Left renal cortex interstitium (tissue), 4 donors: ENCODE measurements around the gene WDR47. TPM values are rescaled to one million over a fixed set of nuclear protein-coding genes. Genes with fewer than 3 reads are reported as not detected.
"Not testable (repeated sequence)": the region's sequence is repeated elsewhere in the genome, so short reads cannot be mapped to it uniquely, and the experiment has no call there.

Source experiments
- DNase-seq, 4 donors: peaks; one replicate each; pipeline ENCODE4 v3.0.0-alpha.2; 2013; ENCODE audit warnings: low read depth in 4 of 4, low spot score in 2 of 4, missing footprints in 1 of 4
- polyA plus RNA-seq, 4 donors: library from polyadenylated mRNA; unstranded; fragments of 120-200 nt; gene quantifications; one replicate each; pipeline ENCODE4 v1.2.1, GENCODE V29; 2013; ENCODE audit not compliant: insufficient read length in 4 of 4

The WDR47 gene
- polyA plus RNA-seq, 4 donors, result 12.2 to 14.6 (median 13.9) TPM

DNA sequence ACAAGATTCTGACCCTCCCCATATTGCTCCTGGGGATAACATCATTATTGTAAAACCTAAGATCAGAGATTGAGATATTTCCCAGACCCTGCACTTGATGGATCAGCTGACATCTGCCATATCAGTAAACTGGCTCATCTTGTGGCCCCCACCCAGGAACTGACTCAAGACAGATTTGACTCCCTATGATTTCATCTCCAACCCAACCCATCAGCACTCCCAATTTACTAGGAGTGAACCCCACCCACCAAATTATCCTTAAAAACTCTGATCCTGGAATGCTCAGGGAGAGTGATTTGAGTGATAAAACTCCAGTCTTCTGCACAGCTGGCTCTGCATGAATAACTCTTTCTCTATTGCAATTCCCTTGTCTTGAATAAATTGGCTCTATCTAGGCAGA, 72.6 kb downstream of the WDR47 start:
- DNase-seq, result no peak

DNA sequence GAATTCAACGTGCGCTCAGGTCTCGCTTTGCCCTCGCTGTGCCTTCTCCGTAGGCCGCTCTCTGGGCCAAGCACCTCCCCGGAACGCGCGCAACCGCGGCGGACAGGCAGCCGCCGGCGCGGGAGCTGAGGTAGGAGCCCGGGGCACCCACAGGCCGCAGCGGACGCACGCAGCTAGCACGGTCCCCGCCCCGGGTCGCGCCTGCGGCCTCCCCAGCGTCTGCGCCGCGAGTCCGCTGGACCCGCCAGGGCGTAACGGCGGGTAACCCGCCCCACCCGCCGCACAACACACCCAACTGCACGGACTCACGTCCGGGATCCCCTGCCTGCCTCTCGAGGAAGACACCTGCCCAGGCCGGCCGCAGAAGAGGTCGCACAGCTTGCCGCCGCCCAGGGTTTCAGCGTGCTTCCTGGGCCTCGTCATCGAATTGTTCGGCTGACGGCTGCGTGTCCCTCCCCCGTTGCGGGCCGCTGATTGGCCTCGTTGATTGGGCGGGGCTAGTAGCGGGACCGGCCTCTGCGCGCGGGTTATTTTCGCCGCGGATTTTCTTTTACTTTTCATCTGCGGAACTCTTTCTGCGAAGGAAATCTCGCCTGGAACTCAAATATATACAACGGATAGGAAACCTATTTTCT, 78.7 kb downstream of the WDR47 start, which contains the start of gene CLCC1:
Gene CLCC1, minus strand, starts transcription at position 433 of the 635 bp plus-strand sequence. CDS start 13,047 bp downstream, outside the sequence.
- peak; percentile 76 to 89 (median 84) for DNase-seq

DNA sequence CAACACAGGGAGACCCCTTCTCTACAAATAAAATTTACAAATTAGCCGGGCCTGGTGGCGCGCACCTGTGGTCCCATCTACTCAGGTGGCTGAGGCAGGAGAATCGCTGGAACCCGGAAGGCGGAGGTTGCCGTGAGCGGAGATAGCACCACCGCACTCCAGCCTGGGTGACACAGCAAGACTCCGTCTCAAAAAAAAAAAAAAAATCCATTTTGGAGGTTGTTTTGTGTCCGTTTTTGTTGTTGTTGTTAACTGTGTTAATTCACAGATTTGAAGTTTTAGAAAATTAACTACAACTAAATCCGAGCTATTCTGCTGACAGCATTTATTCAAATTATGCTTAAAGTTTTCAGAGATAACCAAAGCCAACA, 79.2 kb downstream of the WDR47 start:
- no peak for DNase-seq

DNA sequence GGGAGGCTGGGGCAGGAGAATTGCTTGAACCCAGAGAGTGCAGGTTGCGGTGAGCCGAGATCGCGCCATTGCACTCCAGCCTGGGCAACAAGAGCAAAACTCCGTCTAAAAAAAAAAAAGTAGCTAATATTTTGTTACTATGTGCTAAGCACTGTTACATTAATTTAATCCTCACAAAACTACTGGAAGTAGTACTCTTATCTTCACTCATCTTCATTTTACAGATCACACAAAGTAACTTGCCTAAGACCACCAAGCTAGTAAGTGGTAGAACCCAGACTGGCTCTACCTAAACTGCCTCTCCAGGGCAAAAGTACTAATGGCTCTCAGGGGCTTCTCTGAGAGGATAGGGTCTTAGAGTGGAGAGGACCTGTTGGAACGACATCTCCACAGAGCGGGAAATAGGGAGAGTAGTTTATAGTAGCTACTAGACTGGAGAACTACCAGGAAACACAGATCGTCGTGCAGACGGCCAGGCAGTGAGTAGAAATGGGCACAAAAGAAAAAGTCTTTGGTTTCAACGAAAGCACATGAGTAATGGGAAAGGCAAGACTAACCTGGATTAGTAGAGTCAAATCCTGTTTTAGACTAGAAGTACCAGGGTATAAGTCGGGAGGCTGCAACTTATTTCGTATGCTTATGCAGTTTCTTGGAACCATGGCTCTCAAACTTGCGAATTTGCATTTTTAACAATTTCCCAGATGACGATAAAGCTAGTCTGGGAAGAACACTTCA, 80.0 kb downstream of the WDR47 start:
- no peak for DNase-seq

DNA sequence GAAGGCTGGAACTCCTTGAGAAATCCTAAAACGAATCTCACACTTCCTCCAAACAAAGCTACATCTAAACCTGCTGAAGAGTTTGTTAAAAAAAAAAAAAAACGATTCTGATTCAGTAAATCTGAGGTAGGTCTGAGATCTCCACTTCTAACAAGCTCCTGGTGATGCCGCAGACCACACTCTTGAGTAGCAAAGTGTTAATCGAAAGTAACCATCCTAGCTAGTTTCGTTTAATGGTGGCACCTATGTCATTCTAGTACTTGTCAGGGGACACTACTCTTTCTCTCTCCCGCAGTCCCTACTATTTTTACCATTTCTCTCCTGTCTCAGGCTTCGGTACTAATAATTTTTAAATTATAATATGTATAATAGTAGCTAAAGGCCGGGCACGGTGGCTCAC, 80.7 kb downstream of the WDR47 start:
- DNase-seq, result no peak

DNA sequence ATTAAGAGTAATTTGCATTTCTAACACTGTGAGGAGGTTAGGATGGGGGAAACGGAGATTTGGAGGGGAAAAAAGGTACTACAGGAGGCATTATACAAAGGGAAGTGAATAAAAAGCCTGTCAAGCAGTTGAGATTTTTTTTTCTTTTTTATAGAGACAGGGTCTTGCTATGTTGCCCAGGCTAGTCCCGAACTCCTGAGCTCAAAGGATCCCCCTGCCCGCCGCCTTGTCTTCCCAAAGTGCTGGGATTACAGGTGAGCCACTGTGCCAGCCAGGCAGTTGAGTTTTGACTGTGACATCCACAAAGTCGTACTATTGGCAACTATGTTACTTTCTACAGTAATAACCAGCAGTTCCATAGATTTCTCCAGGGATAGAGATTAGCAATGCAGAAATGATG, 81.2 kb downstream of the WDR47 start:
- DNase-seq, result no peak

DNA sequence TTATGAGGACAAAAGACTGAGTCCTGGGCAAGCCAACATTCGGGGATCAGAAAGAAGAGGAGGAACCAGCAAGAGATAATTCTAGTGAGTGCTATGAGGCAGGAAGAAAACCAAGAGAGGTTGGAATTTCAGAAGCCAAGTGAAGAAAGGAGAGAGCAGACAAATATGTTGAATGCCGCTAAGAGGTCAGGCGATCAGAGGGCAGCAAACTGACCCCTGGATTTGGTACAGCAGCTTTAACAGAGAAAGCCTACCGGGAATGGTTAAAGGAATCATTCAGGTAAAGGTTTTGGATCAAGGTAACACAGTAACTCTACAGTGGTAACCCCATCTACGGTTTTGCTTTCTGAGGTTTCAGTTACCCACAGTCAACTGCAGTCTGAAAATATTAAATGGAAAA, 84.0 kb downstream of the WDR47 start:
- DNase-seq, result no peak

DNA sequence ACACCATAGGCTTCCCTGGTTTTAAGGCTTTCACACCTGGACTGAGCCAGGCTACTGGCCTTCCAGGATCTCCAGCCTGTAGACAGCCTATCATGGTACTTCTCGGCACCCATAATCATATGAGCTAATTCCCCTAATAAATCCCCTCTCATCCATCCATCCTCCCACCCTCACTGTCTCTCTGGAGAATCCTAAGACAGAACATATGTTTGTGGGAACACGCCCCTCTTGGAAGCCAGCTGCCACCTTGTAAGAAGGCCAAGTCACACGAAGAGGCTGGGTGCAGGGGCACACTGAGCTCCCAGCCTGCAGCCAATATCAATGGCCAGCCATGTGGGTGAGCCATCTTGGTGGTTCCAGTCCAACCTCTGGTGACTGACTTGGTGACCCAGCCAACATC, 86.0 kb downstream of the WDR47 start:
- no peak for DNase-seq

DNA sequence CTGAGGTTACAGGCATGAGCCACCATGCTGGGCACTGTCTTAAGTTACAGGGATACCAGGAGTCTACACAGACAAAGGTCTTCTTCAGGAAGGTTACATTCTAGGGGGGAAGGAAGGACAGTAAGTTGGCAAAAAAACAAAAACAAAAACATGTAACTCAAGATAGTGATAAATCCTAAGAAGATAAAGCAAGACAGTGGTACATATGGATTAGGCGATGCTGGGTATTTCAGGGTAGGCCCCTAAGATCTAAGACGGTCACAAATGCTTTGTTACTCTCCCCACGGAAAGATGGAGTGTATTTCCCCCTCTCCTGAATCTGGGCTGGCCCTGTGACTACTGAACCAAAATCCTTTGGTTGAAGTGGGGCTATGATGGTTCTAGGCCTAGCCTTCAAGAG, 86.8 kb downstream of the WDR47 start:
- no peak for DNase-seq

DNA sequence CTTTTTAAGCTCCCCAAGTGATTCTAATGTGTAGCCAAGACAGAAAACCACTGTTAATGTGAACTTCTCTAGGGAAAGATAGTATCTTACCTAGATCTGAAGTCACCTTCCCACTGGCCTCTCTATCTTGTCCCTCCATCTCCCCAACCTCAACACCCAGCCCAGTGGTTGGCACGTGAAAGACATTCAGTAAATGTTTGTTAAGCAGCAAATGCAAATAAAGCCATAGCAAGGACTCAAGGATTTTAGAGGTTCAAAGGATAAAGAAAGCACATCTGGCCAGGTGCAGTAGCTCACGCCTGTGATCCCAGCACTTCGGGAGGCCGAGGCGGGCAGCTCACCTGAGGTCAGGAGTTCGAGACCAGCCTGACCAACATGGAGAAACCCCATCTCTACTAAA, 88.5 kb downstream of the WDR47 start:
- DNase-seq, result no peak

DNA sequence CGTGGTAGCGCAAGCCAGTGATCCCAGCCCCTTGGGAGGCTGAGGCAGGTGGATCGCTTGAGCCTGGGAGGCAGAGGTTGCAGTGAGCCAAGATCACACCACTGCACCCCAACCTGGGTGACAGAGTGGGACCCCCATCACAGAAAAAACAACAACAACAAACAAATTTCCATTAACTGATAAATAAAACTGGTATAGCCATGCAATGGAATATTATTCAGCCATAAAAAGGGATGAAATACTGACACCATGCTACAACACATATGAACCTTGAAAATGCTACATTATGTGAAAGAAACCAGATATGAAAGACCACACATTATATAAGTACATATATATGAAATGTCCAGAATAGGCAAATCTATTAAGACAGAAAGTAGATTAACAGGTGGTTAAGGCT, 90.7 kb downstream of the WDR47 start:
- DNase-seq, result no peak

DNA sequence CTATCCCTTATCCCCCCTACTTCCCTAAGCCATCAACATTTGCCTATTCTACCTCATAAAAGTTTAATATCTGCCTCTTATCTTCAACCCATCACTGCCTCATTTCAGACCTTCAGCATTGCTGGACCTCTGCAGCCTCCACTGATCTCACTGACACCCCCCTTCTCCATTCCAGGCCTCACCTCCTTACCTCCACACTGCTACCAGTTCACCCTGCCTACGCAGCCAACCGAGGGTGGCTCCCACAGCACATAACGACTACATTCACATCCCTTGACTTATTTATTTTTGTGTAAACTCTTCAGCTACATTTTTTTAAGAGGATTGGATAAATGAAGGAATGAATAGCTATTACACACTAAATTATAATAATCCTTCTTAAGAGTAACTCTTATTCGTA, 92.9 kb downstream of the WDR47 start:
- DNase-seq, result no peak

DNA sequence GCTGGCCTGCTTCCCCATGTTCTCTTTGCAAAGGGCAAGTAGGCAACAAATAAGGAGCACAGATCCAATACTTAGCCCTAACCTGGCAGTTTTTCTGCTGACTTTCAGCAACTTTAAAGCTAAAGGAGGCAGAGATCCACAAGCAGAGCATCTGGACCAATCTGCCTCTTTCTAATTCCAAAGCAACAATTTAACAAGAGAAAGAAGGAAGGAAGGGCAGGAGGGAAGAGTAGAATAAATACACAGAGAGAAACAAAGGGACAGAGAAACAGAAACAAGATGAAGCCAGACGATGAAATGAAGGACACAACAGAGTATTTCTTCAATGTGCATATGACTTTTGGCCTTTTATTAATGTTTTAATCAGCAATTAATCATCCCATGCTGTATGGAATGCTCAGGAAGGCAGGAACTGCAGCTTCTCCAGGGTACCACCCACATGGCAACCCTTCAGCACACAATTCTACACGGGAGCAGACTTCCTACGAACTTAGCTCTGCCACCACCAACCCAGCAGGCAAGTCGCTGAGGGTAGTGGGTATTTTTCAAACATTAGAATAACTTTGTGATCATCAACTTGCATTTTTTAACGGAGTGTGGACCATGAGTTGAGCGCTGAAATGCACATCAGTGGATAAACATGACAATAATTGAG, 93.9 kb downstream of the WDR47 start:
- no peak for DNase-seq

DNA sequence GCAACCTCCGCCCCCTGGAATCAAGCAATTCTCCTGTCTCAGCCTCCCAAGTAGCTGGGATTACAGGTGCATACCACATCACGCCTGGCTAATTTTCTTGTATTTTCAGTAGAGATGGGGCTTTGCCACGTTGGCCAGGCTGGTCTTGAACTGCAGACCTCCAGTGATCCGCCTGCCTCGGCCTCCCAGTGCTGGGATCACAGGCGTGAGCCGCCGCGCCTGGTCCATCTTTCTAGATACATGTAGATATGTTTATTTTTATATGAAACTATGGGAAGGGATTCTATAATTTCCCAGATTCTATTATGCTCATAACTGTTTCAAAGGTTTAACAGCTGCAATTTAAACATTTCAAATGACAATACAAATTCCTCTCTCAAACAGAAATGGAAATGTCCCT, 105.7 kb downstream of the WDR47 start:
- DNase-seq, result no peak

DNA sequence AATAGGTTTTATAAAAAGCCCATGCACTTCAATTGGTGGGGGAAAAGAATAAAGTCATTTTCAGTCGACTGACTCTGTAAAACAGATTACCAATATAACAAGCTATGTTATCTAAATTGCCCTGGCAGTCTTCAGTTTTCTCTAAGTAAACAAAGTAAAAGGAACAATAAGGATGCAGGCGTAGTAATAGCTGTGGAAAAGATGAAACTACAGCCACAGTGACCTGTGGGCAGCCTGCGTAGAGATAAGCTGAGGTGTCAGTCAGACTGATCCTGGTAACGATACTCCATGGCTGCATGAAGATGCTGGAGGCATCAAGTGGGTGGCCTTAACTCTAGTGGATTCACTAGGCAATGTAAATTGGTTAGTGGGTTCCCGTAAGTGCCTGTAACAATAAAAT, 108.0 kb downstream of the WDR47 start:
- DNase-seq, result no peak

DNA sequence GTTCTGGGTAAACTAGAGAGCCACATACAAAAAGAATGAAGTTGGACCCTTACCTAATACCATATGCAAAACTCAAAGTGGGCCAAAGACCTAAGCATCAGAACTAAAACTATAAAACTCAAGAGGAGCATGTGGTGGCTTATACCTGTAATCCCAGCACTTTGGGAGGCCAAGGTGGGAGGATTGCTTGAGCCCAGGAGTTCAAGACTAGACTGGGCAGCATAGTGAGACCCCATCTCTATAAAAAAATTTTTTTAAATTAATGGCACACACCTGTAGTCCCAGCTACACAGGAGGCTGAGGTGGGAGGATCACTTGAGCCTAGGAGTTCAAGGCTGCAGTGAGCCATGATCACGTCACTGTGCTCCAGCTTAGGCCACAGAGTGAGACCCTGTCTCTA, 114.3 kb downstream of the WDR47 start:
- DNase-seq, result not testable (repeated sequence)

DNA sequence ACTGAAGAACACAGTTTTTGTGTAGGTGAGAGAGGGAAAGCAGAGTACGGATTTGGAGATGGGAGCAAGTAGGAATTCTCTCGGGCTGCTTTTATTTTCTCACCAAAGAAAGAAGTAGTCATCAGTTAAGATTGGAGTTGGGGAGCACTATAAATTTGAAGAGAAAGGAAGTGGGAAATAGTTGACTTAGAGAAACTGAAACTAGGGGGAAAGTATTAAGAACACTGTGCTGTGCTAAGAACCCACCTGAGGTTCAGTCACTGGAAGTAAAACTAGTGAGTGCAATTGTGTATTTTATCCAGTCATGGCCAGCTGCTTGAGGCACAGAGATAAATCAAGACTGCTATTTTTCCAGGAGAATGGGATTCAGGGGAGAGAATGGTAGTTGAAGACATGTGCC, 116.0 kb downstream of the WDR47 start:
- no peak for DNase-seq

Other genes with a start within 250 kb of the WDR47 start
- not detected for gene AKNAD1, start 185.0 kb downstream of the WDR47 start, polyA plus RNA-seq
- gene GPSM2, start 165.1 kb downstream of the WDR47 start, polyA plus RNA-seq, result 10 to 100 TPM; 17.1 to 20.2 (median 18.5) TPM
- gene CLCC1, start 78.6 kb downstream of the WDR47 start, polyA plus RNA-seq, result 10 to 100 TPM; 33.3 to 42.1 (median 37.8) TPM
- 10 to 100 TPM; 37.4 to 53.3 (median 46.1) TPM for gene TAF13, start 33.9 kb upstream of the WDR47 start, polyA plus RNA-seq
- 10 to 100 TPM; 34.6 to 45.0 (median 39.0) TPM for gene TMEM167B, start 48.7 kb upstream of the WDR47 start, polyA plus RNA-seq
- 1 to 10 TPM; 1.2 to 2.1 (median 1.8) TPM for gene ELAPOR1, start 72.0 kb upstream of the WDR47 start, polyA plus RNA-seq
- gene SARS1, start 171.8 kb upstream of the WDR47 start, polyA plus RNA-seq, result 100 to 1,000 TPM; 125 to 152 (median 131) TPM
- gene CELSR2, start 207.4 kb upstream of the WDR47 start, polyA plus RNA-seq, result 10 to 100 TPM; 23.6 to 46.9 (median 32.9) TPM
- 10 to 100 TPM; 22.2 to 29.6 (median 27.6) TPM for gene PSRC1, start 241.0 kb upstream of the WDR47 start, polyA plus RNA-seq